Cerebellar cortex (tissue), 1 donor: ENCODE measurements around the gene SLC19A1.

Source experiments
- DNase-seq: peaks from one replicate; pipeline ENCODE4 v3.0.0-alpha.2; 2015; ENCODE audit warnings: low spot score

SLC19A1 gene

DNA sequence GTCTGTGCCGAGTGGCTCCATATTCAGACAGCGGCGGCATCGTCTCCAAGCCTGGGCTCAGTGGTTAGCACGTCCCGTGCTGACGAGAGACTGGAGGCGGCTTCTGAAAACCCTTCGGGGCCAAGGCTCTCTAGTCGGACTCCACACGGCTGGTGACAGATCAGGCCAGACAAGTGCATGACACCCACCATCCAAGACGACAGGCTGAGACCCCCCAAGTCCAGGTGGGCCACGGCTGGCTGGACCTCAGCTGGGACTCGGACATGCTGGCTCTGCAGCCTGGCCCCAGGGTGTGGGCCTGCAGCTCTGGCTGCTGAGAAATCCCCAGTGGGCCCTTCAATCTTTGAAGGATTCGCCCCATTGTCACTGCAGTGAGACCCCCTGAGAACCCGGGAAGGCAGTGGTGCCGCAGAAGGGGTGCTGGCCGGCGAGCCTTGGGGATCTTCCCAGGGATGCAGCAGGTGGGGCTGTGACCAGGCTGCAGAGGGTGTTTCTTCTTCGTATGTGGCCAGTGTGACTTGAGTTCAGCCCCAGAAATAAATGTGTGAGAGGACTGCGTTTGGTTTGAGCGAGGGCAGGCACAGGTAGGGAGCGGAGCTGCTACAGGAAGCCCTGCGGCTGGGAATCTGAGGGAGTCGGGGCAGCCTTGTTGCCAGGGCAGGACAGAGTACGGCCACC lies 15.9 kb upstream of the SLC19A1 start:
- no peak for DNase-seq

DNA sequence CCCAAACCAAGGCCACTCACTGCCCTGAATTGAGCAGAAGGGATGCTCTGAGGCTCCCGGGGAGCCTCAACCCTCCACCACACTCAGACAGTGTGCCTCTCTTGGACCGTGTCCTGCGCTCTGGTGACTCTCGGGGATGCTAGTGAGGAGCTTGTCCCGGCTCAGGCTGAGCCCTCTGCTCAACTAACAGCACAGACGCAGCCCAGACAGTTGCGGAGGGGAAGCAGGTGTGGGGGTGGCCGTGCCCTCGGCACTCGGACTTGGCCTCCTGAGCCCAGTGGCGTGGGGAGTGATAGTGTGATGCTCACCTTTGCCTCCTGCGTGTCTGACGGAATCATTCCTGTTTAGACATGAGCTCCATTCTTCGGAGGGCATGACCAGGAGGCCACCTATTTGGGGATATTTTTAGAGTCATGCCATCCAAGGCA lies 15.4 kb upstream of the SLC19A1 start:
- DNase-seq: no peak

DNA sequence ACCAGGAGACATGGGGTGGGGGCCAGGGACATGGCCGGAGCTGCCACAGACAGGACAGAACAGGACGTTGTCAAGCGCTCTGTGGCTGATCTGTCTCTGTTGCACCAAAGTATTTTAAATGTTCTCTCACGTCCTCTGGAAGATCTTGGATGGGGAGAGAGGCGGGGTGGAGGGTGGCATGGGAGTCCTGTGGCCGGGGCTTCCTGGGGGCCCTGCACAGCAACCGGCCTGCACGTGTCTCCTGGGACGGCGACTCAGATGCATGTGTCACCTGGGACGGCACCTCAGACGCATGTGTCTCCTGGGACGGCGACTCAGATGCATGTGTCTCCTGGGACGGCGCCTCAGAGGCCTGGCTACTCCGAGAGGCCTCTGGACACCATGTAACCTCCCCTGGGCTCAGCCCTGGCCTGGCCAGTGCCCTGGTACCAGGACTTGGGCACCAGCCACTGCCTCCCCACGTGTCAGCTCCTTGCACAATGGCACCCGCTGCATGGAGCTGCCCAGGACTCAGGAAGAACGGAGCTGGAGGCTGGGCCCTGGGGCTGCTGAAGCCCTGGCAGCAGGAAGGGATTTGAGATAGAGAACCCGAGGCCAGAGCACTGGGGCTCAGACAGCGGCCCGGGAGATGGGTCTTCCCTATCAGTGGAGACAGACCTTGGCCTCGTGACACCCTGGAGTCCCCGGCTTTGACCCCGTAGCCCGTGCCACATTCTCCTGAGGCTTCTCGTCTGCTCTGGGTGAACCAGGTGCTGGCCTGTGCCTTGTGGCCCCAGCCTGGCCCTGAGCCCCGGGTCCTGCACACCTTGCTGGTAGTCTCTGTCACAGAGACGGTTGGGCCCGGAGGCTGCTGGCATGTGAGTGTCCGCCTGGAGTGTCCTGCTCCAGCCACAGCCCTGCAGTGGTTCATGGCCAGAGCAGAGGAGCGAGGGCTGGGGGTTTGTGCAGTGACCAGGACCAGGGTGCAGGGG lies 14.7 kb upstream of the SLC19A1 start:
- DNase-seq: no peak

DNA sequence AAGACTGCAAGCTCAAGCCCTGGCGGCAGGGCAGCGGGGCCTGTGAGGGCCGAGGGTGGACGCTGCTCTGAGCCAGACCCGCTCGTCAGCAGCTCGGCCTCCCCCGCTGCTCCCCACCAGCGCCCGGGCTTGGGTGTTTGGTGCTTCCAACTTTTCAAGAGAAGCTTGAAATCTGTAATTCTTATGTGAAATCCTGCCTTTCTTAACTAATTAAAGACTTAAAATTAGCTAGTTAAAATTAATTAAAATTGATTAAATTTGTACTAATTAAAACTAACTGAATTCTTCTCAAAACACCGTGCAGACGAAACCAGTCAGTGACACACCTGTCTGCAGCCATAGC lies 14.0 kb upstream of the SLC19A1 start:
- no peak for DNase-seq

DNA sequence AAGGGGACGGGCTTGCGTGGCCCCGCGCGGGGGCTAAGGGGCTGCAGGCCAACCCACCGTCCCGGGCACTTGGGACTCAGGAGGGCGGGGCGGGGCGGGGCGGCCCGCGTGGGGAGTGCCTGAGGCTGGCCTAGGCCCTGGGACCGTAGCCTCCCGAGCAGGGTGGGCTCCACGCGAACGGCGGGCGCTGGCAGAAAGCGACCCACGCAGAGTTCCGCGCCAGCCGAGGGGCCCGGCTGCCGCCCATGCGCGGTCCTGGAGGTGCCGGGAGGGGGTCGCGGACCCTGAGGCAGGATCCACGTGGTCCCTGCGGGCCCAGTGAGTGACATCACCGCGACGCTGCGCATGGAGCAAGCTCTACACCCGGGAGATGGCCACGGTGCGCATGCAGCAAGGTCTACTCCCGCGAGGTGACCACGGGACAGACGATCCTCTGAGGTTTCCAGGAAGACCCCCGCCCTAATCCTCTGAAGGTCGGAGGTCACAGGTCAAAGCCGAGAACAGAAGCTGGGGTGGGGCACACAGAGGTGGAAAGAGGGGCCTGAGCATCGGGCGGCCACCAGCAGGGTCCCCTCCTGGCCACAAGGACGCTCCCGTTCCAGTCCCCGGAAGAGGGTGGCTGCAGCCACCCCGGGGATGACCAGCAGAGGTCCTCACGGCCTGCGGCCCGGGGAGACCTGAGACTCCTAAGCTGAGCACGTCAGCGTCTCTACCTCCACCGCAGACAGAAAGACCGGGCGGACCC lies 13.5 kb upstream of the SLC19A1 start:
- peak; percentile 81 for DNase-seq

DNA sequence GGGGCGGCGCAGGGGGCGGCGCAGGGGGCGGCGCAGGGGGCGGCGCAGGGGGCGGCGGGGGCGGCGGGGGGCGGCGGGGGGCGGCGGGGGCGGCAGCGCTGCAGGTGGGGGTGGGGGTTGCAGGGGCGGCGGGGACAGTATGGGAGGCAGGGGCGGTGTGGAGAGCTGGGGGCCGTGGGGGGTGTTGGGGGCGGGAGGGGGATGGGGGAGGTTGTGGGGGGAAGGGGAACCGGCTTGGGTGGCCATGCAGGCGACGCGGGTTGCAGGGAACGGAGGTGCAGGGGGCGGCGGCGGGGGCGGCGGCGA lies 13.0 kb upstream of the SLC19A1 start:
- no peak for DNase-seq

DNA sequence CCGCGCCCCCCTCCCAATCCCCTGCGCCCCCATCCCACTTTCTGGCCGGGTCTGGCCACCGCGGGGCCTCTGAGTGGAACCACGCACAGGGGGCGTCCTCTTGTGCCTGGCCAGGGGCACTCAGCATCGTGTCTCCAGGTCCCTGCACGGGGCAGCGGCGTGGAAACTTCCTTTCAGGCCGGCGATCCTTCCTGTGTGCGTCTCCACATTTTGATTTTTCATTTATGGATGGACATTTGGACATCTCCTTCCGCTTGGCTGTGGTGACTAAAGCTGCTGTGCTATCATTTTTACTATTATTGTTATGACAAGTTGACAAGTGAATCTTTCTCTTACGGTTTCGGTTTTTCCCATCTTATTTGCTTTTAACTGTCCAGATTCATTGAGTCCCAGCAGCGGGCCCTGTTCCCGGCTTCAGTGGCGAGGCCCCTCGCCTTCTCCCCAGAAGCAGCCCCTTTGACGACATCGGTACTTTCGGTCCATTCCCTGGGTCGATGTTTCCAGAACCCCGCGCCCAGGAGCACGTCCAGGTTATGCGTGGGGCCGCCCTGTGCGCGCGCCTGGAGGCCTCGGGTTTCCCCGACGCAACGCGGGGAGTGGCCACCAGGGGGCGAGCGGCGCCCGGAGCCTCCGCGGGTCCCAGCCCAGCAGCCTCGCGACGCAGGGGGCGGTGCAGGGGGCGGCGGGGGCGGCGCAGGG lies 12.4 kb upstream of the SLC19A1 start:
- DNase-seq: peak; percentile 55

DNA sequence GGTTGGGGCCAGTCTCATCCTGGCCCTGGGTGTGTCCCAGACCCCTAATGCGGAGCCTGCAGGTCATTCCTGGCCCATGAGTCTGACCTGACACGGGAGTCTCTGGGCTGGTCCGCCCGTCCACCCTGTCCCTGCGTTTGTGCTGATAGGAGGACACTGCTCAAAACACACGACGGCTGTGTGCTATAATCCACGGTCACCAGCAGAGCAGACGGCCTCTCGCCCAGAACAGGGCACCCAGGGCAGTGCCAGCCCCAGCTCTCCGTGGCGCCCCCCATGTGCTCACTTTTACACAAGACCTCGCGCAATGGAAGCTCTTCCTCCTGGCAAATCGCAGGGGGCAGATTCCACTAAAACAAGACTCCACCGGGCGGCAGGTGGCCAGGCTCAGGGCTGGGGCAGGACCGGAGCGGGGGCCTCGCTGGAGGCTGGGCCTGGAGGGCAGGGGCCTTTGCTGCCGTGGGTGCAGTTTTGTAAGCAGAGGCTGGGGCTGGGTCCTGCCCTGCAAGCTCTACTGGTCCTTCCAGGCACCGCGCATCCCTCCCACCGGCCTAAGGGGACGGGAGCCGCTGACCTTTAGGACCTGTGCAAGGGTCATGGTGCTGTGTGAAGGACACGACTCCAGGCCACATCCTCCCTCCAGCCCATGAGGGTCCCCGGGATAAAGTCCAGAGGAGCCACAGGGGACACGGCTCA lies 10.6 kb upstream of the SLC19A1 start:
- no peak for DNase-seq

DNA sequence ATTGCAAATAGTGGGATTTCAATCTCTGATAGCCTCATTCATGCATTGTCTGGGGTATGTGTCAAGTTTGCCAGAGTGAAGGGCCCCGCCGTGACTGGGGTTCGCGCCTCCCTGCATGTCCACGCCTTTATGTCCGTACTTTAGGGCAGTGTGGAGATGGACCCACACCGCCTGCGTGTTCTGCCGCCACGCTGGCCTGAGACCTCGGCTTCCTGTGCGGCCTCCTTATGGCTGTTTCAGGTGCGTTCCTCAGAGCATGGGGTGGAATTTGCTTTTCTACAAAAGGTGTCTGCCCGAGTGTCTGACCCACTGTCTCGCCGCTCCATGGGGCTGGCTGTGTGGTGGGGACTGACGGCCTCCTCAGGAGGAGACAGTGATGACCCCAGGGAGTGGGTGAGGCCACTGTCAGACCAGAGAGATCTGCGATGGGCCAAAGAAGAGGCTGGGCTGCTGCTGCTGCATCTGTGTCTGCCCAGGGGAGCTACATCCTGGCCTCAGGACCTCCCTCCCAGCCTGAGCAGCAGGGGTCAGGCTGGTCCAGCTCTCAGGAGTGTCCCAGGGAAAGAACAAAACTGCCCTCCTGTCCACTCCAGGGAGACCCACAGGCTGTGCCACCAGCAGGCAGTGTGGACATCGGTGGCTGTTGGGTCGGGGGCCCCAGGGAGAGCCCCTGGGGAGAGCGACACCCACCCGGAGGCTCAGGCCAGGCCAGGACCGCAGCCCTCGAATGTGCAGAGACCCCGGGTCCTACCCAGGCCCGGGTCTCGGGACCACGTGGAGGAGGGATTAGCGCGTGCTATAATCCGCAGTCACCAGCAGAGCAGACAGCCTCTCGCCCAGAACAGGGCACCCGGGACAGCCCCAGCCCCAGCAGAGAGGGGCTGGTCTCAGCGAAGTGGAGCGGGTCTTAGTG lies 9.8 kb upstream of the SLC19A1 start:
- no peak for DNase-seq

DNA sequence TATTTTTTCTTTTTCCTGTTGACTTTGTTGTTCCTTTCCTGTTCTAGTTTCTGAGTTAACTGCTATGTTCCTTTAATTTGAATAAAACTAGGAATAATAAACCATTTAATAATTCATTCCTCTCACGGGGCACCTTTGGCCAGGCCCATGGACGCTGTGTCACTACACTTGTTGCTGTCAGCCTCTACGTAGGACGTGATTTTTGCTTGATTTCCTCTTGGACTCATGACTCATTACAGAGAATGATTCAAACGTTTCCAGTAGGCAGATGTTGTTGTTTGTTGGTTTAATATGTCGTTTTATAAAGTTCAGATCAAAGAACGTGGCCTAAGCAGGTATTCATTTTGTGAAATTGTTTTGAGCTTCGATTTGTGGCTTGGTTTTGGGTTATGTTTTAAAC lies 9.1 kb upstream of the SLC19A1 start:
- no peak for DNase-seq

DNA sequence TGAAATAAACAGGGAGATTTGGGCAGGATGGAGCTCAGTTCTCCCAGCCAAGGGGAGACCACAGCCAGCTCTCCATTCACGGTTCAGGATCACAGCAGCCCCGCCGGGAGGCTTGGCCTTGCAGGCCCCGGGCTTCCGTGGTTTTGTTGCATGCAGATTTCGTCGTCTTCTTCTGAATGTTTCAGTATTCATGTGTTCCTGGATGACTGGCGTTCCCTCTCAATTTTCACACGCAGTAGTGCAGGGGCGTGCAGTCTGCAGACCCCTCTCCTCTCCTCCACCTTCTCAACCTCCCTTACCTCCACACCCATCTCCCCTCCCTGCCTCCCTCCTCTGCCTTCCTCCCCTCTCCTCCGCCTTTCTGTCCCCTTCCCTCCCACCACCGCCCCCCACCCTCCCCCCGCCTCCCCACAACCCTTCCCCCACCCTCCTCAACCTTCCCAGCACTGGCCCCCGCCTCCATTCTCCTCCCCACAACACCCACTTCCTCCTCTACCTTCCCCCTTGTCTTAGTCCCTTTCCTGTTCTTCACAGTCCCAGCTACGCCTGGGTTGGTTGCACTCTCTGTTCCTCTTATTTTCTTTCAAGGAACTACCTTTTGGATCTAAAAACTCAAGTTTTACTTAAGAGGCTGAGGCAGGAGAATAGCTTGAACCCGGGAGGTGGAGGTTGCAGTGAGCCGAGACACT lies 8.4 kb upstream of the SLC19A1 start:
- no peak for DNase-seq

DNA sequence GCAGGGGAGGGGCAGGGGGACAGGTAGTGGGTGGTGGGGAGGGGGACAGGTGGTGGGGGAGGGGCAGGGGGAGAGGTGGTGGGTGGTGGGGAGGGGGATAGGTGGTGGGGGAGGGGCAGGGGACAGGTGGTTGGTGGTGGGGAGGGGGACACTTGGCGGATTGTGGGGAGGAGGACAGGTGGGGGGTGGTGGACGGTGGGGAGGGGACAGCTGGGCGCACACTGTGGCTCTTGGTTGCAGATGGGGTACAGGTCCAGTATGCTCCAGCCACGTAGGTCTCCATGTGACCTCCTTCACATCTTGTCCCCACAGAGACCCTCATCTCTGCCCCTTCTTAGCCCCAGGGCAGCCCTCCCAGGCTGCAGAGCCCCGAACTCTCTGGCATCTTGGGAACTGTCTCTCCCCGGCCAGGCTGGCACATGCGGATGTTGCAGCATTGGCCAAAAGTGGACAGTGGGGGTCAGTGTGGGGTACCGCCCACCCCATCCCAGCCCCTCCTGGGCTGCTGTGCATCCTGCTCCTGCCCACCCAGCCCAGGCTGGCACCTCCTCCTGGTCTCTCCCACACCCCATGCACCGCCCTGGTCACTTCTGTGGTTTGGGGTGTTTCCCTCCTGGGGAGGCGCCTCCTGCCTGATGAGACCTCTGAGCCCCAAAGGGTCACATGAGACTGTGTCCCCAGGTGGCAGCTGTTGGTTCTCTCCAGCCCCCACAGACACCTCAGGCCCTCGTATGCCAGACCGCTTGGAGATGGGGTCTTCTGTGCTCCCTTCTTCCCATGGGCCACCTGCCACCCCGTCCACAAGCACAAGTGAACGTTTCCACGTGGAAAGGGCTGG lies 7.6 kb upstream of the SLC19A1 start:
- no peak for DNase-seq

DNA sequence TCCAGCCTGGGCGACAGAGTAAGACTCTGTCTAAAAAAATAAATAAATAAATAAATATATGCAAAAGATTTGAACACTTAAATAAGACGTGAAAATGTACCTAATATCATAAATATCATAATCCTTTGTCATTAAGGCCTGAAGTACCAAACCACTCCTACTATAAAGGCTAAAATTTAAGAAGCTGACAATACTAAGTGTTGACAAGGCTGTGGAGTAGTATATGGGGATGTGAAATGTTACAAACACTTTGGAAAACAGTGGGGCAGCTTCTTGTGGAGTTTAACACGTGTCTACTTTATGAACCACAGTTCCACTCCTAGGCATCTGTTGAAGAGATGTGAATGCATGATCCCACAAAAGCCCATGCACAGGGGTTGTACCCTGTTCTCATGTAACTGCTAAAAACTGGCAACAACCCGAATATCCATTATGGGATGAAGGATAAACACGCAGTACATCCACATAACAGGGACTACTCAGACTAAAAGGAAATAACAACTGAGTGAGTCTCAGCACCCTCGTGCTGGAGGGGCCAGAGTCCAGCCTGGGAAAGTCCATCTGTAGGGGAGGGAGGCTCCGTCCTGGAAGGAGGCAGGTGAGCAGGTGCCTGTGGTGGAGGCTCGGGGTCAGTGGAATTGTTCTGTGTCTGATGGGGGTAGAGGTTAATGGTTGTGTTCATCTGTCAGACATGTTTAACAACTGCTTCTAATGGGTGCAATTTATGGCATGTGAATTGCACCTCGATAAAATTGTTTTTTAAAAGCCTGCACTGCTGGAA lies 6.7 kb upstream of the SLC19A1 start:
- DNase-seq: no peak

DNA sequence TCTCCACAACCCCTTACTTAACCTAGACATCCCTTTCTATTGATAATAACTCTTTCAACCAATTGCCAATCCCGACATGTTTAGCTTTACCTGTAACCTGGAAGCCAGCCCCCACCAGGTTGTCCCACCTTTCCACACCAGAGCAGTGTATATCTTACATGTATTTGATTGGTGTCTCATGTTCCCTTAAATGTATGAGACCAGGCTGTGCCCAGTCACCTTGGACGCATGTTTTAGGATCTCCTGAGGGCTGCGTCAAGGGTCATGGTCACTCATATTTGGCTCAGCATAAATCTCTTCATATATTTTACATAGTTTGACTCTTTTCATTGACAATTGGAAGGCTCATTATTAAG lies 5.3 kb upstream of the SLC19A1 start:
- DNase-seq: no peak

DNA sequence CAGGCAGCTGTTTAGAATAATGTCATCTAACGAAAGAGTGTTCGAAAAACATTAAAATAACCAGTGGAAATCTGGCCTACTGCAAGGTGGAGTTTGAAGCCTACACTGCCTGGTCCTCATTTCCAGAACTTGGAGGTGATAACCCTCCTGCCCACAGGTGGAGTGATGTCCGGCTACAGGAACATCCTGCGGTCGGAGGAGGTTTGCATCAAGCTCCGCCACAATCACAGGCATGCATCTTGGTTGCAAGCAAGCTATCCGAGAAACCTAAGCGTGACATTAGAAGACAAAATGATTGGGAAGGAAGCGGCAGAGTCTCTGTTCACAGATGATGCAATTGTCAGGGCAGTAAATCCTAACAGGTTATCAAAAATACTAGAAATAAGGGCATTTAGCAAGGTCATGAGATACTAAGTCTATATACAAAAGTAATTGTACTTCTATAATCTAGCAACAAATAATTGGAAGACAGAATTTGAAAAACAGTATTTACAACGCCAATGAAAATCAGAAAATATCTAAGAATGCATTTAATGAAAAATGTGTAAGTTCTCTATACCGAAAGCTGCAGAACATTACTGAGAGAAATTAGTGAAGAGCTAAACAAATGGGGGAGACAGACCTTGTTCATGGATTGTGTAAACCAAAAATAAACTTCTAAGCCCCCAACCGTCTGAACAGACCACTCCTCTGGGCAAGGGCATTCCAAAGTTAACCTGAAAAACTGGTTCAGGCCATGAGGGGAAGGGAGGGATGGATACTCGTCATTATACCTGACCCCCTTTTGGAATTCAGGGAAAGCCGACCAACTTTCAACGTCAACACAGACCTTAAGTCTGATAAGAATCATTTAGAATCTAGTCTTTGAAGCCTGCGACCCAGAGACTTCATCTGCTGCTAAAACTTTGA lies 4.7 kb upstream of the SLC19A1 start:
- no peak for DNase-seq

DNA sequence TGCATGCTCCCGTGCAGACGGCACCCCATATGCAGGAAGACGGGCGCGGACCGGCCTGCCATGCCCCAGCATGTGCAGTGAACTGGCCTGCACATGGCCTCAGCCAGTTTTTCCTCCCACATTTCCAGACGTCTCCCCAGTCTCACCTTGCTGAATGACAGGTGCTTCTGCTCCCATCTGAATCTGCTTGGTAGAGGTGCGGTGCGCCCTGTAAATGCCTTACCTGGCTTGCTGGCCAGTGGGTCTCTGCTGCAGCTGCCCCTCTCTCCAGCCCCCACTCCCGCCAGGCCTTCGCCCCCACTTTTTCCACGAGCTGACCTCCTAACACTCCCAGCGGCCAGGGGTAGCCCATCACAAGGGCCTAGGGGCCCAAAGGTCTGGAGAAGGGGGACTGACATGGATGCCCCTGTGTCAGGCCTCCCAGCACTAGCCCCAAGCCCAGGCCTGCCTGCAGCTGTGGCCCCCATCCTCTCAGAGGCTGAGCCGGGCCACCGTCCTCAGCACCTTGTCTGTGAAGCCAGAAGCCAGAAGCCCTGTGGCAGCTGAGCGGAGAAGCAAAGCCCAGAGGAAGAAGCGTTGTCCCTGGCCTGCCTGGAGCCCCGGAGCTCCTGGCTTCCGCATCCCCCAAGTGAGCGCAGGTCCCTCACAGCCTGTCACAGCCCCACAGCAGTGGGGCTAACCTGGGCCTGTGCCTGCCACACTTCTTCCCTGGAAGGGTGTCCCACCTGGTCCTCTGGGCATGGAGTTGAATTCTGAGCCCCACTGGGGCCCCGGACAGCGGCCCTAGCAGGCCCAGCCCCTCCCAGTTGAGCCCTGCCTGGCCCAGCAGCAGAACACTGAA lies 3.7 kb upstream of the SLC19A1 start:
- DNase-seq: no peak

DNA sequence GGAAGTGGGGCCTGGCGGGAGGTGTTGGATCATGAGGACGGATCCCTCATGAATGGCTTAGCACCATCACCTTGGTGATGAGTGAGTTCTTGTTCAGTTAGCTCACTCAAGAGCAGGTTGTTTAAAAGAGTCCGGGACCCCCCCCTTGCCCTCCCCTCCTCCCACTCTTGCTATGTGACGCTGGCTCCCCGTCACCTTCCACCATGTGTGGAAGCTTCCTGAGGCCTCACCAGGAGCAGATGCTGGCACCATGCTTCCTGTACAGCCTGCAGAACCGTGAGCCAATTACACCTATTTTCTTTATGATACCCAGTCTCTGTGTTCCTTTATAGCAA lies 3.0 kb upstream of the SLC19A1 start:
- no peak for DNase-seq
